HepG2 (cell line): Measurements from ENCODE around the gene PLAGL2. TPM values are rescaled to one million over a fixed set of nuclear protein-coding genes. Genes with fewer than 3 reads are reported as not detected.

Experiments used
- ATAC-seq: fragments of 200-7000 bp; cut with Tn5 transposase; 3 replicates; pipeline ENCODE4 v1.9.1; 2020; ENCODE audit warnings: mild to moderate bottlenecking, moderate library complexity
- BruUV-seq: library from RNA; stranded (reverse); fragments of 400-500 nt; replicated peaks from 2 replicates; lab custom pipeline; 2021; lab: Mats Ljungman, UMichigan
- CTCF ChIA-PET: fragments of 300-600 bp; formaldehyde crosslinking; extraction: SDS; loops from one replicate; lab custom pipeline; 2021; ENCODE audit warnings: low total read pairs, inconsistent platforms, low intra/inter-chr PET ratio; lab: Yijun Ruan, JAX
- POLR2A ChIA-PET: fragments of 350-600 bp; sonication (Branson Sonifier 250); formaldehyde crosslinking; loops from one replicate; lab custom pipeline; 2020; ENCODE audit warnings: antibody characterized with exemption, inconsistent platforms; lab: Yijun Ruan, JAX
- DNase-seq: peaks from one replicate; pipeline ENCODE4 v3.0.0-alpha.2; 2015; ENCODE audit warnings: low spot score
- FAIRE-seq: peaks from 3 replicates; lab custom pipeline; 2011; peaks lifted over from hg19 to GRCh38; lab: Jason Lieb, UNC
- H2AFZ ChIP-seq: one replicate; pipeline ENCODE4 v1.6.1; 2011; ENCODE audit warnings: low read length, inconsistent platforms
- H3K27ac ChIP-seq: fragments of 300-600 bp; 3 replicates; pipeline ENCODE4 v1.8.0; 2011; ENCODE audit warnings: mixed run types, mild to moderate bottlenecking, mixed read lengths, low read length, inconsistent platforms; ENCODE audit not compliant: insufficient read depth; ENCODE audit errors: extremely low read length
- H3K27me3 ChIP-seq, 2 experiments: fragments of 200-600 bp in 1 of 2; 2 replicates in 1 of 2; 3 replicates in 1 of 2; pipeline versions ENCODE4 v1.6.0 to v1.8.0; 2011; ENCODE audit warnings: low read length in 2 of 2, mild to moderate bottlenecking in 2 of 2, moderate library complexity in 2 of 2, inconsistent platforms in 1 of 2; ENCODE audit not compliant: insufficient read depth in 2 of 2, control insufficient read depth in 1 of 2
- H3K36me3 ChIP-seq, 2 experiments: fragments of 200-600 bp in 1 of 2; replicated peaks in 1 of 2; 2 replicates in 1 of 2; 3 replicates in 1 of 2; pipeline versions ENCODE4 v1.5.1 to v1.8.0; 2011; ENCODE audit warnings: low read length in 2 of 2, inconsistent platforms in 1 of 2; ENCODE audit not compliant: insufficient read depth in 2 of 2, control insufficient read depth in 1 of 2
- H3K4me1 ChIP-seq: 2 replicates; pipeline ENCODE4 v1.5.1; 2012; ENCODE audit warnings: low read length, inconsistent platforms; ENCODE audit not compliant: insufficient read depth
- H3K4me2 ChIP-seq: 2 replicates; pipeline ENCODE4 v1.6.0; 2011; ENCODE audit warnings: low read depth, low read length, inconsistent platforms
- H3K4me3 ChIP-seq, 3 experiments: fragments of 200-600 bp in 1 of 3; sonication (generic), shearing (Covaris generic) in 1 of 3; replicated peaks in 1 of 3; 2 replicates each; pipeline ENCODE4 v1.5.1; 2011 to 2016; ENCODE audit warnings: low read length in 3 of 3, inconsistent platforms in 2 of 3, low read depth in 2 of 3, mild to moderate bottlenecking in 2 of 3, control low read depth in 1 of 3, mixed read lengths in 1 of 3; ENCODE audit not compliant: insufficient read depth in 1 of 3
- H3K79me2 ChIP-seq: one replicate; pipeline ENCODE4 v1.6.1; 2011; ENCODE audit warnings: low read length, inconsistent platforms; ENCODE audit not compliant: insufficient read depth
- H3K9ac ChIP-seq: 2 replicates; pipeline ENCODE4 v1.6.0; 2011; ENCODE audit warnings: mild to moderate bottlenecking, low read depth, low read length, inconsistent platforms; ENCODE audit not compliant: insufficient read depth
- H3K9me3 ChIP-seq: 2 replicates; pipeline ENCODE4 v1.5.1; 2012; ENCODE audit warnings: mild to moderate bottlenecking, low read length
- H4K20me1 ChIP-seq: 2 replicates; pipeline ENCODE4 v1.6.0; 2011; ENCODE audit warnings: inconsistent platforms, mild to moderate bottlenecking, low read length, moderate library complexity; ENCODE audit not compliant: insufficient read depth
- HNF4A ChIP-seq: sonication (generic); formaldehyde crosslinking; IDR thresholded peaks from 2 replicates; pipeline ENCODE4 v1.4.0; 2020; ENCODE audit warnings: missing genetic modification reagents
- MAFK ChIP-seq, 2 experiments: IDR thresholded peaks in 1 of 2; conservative IDR thresholded peaks in 1 of 2; 2 replicates each; pipeline ENCODE4 v1.6.1; 2011; ENCODE audit warnings: improper control_type of control experiment in 2 of 2, low read length in 2 of 2
- NR2F1 ChIP-seq, 2 experiments: fragments of 450-650 bp in 1 of 2; formaldehyde crosslinking in 1 of 2; IDR thresholded peaks; 2 replicates each; pipeline versions ENCODE4 v1.5.0 to v1.6.1; 2016 to 2020; ENCODE audit warnings: mild to moderate bottlenecking in 1 of 2, missing compliant biosample characterization in 1 of 2, missing genetic modification reagents in 1 of 2, moderate library complexity in 1 of 2
- NR2F6 ChIP-seq, 2 experiments: IDR thresholded peaks; 2 replicates each; pipeline ENCODE4 v1.6.1; 2016; ENCODE audit warnings: antibody characterized with exemption in 1 of 2, mild to moderate bottlenecking in 1 of 2
- PLRG1 ChIP-seq: fragments of 450-650 bp; conservative IDR thresholded peaks from 2 replicates; pipeline ENCODE4 v1.6.1; 2016
- RARA ChIP-seq: IDR thresholded peaks from 2 replicates; pipeline ENCODE4 v1.6.1; 2016; ENCODE audit warnings: missing genetic modification reagents, missing compliant biosample characterization
- RBM22 ChIP-seq: fragments of 200-400 bp; formaldehyde crosslinking; optimal IDR thresholded peaks from 2 replicates; pipeline ENCODE3; 2017; ENCODE audit warnings: mild to moderate bottlenecking, low read length, moderate library complexity
- RBM39 ChIP-seq: fragments of 200-400 bp; formaldehyde crosslinking; IDR thresholded peaks from one replicate; pipeline ENCODE4 v1.6.1; 2018; ENCODE audit warnings: antibody characterized with exemption, mild to moderate bottlenecking, low read depth, low read length; ENCODE audit not compliant: poor library complexity, severe bottlenecking
- TCF12 ChIP-seq, 2 experiments: fragments of 450-650 bp in 1 of 2; sonication (generic) in 1 of 2; formaldehyde crosslinking in 1 of 2; IDR thresholded peaks; 2 replicates each; pipeline versions ENCODE4 v1.6.1 to v1.8.0; 2017 to 2022; ENCODE audit warnings: antibody characterized with exemption in 1 of 2, mild to moderate bottlenecking in 1 of 2, missing genetic modification reagents in 1 of 2, moderate library complexity in 1 of 2
- TEAD3 ChIP-seq: optimal IDR thresholded peaks from 2 replicates; pipeline ENCODE3; 2016; ENCODE audit warnings: borderline replicate concordance
- ZNF343 ChIP-seq: sonication (generic); formaldehyde crosslinking; IDR thresholded peaks from 2 replicates; pipeline ENCODE4 v1.4.0; 2020; ENCODE audit warnings: mild to moderate bottlenecking, missing genetic modification reagents
- ZNF792 ChIP-seq: IDR thresholded peaks from 2 replicates; pipeline ENCODE4 v1.6.1; 2016
- WGBS: methylation state at CpG from one replicate; pipeline ENCODE4 v1.1.6; 2017; ENCODE audit warnings: low lambda C conversion rate; 5-methylcytosine and 5-hydroxymethylcytosine counted together
- in situ Hi-C: cut with HindIII; loops from 2 replicates; pipeline ENCODE4 v1.10.0; 2017; ENCODE audit warnings: low pct_unique_long_range_greater_than_20kb; ENCODE audit not compliant: extremely low pct_ligation_motif_present
- intact Hi-C: fragments of 100-400 bp; cut with micrococcal nuclease; formaldehyde crosslinking; loops from one replicate; pipeline ENCODE4 v1.10.0; 2022; ENCODE audit not compliant: unreplicated experiment
- polyA plus RNA-seq, 8 experiments: library from polyadenylated mRNA; depleted of rRNA in 3 of 8; stranded (reverse) in 7 of 8; unstranded in 1 of 8; fragments of >200 nt; fragmentation: Illumina TruSeq in 4 of 8; extraction: Trizol in 4 of 8; gene quantifications; 2 replicates each; pipeline versions ENCODE4 v1.2.1 to v1.2.3, GENCODE V29; 2011 to 2016; ENCODE audit warnings: low read depth in 4 of 8, missing spikeins in 1 of 8, mixed read lengths in 1 of 8; ENCODE audit not compliant: insufficient read depth in 1 of 8
- total RNA-seq, 5 experiments: library from RNA; depleted of rRNA; stranded (reverse); fragments of >200 nt; fragmentation: Illumina TruSeq; extraction: Trizol; gene quantifications; 2 replicates each; pipeline ENCODE4 v1.2.3, GENCODE V29; 2016; ENCODE audit warnings: low read depth in 1 of 5
- TF ChIP-seq, protein P1 (sequence below): IDR thresholded peaks from 2 replicates; pipeline ENCODE4 v1.6.1; 2016; ENCODE audit warnings: low read depth, control low read depth

Gene PLAGL2
- total and polyA plus RNA-seq, 2 of the 13 experiments (the other 11 are each of a cell fraction or from before 2014, with no cell fraction given), result 15.2 to 15.3 TPM

GRCh38 chr20:32192698-32193097 is 14.8 kb downstream of the PLAGL2 start:
- H3K79me2 ChIP-seq, result no peaks in the 10 kb centered on the region
- no peak overlapping the region for H3K4me3 ChIP-seq
- H3K27ac ChIP-seq, result no peak overlapping the region
- H3K9me3 ChIP-seq, result no peaks in the 10 kb centered on the region
- H3K9ac ChIP-seq, result no peak overlapping the region
- WGBS, result 86% methylated on average over 3 of the region's 3 CpGs
- intact Hi-C loops (no loop called here), in situ Hi-C loops (no loop called here)
- no peaks in the 10 kb centered on the region for H3K27me3 ChIP-seq
- ATAC-seq (no peak), FAIRE-seq (peak; percentile 74), DNase-seq (no peak)
- peaks cover 34 to 45% of the 10 kb centered on the region in 2 experiments for H3K36me3 ChIP-seq
- H4K20me1 ChIP-seq, result peaks cover 9% of the 10 kb centered on the region; the same call in 1 of the 2 replicates
- H3K4me1 ChIP-seq, result peaks cover 22% of the 10 kb centered on the region
- peak; percentile 80 for TF ChIP-seq RARA (CRISPR knock-in tag)
- TF ChIP-seq NR2F6 (IDR thresholded peaks at IDR 0.05), result peak; percentile 58
- TF ChIP-seq NR2F6 (CRISPR knock-in tag; IDR thresholded peaks at IDR 0.05), result peak; percentile 38; the same call in 1 of the 2 replicates
- TF ChIP-seq RBM22, result no peak
- TF ChIP-seq, protein P1, sequence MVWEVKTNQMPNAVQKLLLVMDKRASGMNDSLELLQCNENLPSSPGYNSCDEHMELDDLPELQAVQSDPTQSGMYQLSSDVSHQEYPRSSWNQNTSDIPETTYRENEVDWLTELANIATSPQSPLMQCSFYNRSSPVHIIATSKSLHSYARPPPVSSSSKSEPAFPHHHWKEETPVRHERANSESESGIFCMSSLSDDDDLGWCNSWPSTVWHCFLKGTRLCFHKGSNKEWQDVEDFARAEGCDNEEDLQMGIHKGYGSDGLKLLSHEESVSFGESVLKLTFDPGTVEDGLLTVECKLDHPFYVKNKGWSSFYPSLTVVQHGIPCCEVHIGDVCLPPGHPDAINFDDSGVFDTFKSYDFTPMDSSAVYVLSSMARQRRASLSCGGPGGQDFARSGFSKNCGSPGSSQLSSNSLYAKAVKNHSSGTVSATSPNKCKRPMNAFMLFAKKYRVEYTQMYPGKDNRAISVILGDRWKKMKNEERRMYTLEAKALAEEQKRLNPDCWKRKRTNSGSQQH (CRISPR knock-in tag), result peak; percentile 24; the same call in 1 of the 2 replicates
- TF ChIP-seq ZNF792, result no peak
- 0 out of 4 replicates have a peak, but pooled peaks of 1 of the 2 experiments have one; percentile 41 for TF ChIP-seq NR2F1 (CRISPR knock-in tag; IDR thresholded peaks at IDR 0.05)
- peak; percentile 26 for TF ChIP-seq TEAD3 (CRISPR knock-in tag)
- TF ChIP-seq TCF12 (IDR thresholded peaks at IDR 0.05), result no peak
- TF ChIP-seq TCF12 (CRISPR knock-in tag; IDR thresholded peaks at IDR 0.05), result no peak
- no peak for TF ChIP-seq PLRG1
- TF ChIP-seq MAFK (conservative IDR thresholded peaks at IDR 0.05 in 1 of 2, IDR thresholded peaks at IDR 0.05 in 1 of 2; ENCODE audit: low read length in 2 of 2), result no peak
- TF ChIP-seq RBM39, result no peak
- TF ChIP-seq HNF4A (CRISPR knock-in tag), result peak; percentile 31; the same call in 1 of the 2 replicates
- TF ChIP-seq ZNF343 (CRISPR knock-in tag), result no peak
- ChIA-PET CTCF (no interaction called here), POLR2A (interaction anchor here (0.6 to 0.9 kb wide), 2 partner anchors 11 to 175 kb away, joined by 3 to 4 read pairs; no protein-coding TSS in a partner anchor)
- no peak overlapping the region for H2AFZ ChIP-seq
- no peak overlapping the region for H3K4me2 ChIP-seq
- BruUV-seq, result TSS peak; percentile 16
